ENCODE data around the gene PHC2. TPM values are rescaled to one million over a fixed set of nuclear protein-coding genes. Genes with fewer than 3 reads are reported as not detected.

Gene PHC2
- total RNA-seq, 4 donors from 2014 or later = 77.8 to 81.3 (median 79.5) TPM

DNA sequence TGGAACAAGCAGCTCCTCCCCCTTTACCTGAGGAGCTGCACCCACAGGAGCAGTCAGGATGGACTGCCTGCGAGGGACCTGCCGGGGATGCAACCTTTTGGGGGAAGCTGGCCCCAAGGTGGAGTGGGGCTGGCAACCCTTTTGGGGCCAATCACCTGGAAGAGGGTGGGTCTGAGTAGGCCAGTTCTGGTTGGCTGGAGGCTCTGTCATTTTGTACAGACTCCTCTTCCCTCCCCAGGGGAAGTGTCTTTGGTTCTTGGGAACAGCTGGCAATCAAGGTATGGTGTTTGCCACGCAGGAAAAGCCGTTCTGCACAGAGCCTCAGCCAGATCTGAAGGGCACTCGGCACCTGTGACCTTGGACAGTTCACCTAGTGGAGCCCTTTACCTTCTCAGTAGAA lies 109.7 kb downstream of the PHC2 start:
- no peak for DNase-seq (ENCODE audit: low spot score in 2 of 2)
- 72% methylated on average over 5 of the region's 5 CpGs for WGBS
- peaks cover 37% of the 10 kb centered on the region for H3K36me3 ChIP-seq
- no peak overlapping the region for H3K27ac ChIP-seq
- H3K9me3 ChIP-seq = no peaks in the 10 kb centered on the region
- no peak overlapping the region for H3K4me3 ChIP-seq
- TF ChIP-seq CTCF (IDR thresholded peaks at IDR 0.05) (no peak), POLR2AphosphoS5 (IDR thresholded peaks at IDR 0.05) (no peak), POLR2A (IDR thresholded peaks at IDR 0.05) (no peak), EP300 (IDR thresholded peaks at IDR 0.05) (no peak)
- no peaks in the 10 kb centered on the region for H3K27me3 ChIP-seq
- no peaks in the 10 kb centered on the region for H3K4me1 ChIP-seq

DNA sequence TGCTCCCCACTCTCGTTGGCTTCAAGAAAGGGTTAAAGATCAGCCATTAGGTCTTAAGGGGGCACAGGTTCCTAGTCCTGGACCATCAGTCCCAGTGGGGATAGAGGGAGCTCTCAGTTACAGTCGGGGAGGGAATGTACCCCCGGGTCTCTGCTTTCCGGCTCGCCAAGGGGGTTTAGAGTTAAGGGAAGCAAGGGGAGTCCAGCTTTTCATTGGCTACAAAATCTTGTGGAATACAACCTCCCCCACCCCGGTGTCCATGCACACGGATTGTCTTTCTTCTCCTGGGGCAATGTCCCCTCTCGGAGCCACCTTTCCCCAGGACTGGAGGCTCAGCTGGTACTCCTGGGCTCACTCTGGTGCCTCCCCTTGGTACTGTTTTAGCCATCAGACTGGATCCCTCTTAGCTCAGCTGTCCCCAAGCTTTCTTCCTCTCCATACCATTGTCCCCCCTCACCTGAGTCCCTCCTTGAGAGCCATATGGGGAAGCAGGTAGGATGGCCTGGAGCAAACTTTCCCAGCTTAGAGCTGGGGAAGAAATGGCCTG lies 110.2 kb downstream of the PHC2 start, which contains the start of gene A3GALT2:
A3GALT2 (minus strand) TSS at position 480 of the 547 bp plus-strand sequence; CDS start at position 480, 0 bp downstream.
- H3K27me3 ChIP-seq = no peaks in the 10 kb centered on the region
- no peaks in the 10 kb centered on the region for H3K9me3 ChIP-seq
- H3K36me3 ChIP-seq = peaks cover 32% of the 10 kb centered on the region
- no peak within 1 kb of the TSS for H3K4me3 ChIP-seq
- H3K4me1 ChIP-seq = no peaks in the 10 kb centered on the region
- H3K27ac ChIP-seq = no peak within 1 kb of the TSS
- 75% methylated on average over 8 of the region's 8 CpGs for WGBS
- no peak for TF ChIP-seq EP300 (IDR thresholded peaks at IDR 0.05)
- no peak for TF ChIP-seq POLR2A (IDR thresholded peaks at IDR 0.05)
- TF ChIP-seq POLR2AphosphoS5 (IDR thresholded peaks at IDR 0.05) = no peak
- no peak for TF ChIP-seq CTCF (IDR thresholded peaks at IDR 0.05)
- no peak for DNase-seq (ENCODE audit: low spot score in 2 of 2)

DNA sequence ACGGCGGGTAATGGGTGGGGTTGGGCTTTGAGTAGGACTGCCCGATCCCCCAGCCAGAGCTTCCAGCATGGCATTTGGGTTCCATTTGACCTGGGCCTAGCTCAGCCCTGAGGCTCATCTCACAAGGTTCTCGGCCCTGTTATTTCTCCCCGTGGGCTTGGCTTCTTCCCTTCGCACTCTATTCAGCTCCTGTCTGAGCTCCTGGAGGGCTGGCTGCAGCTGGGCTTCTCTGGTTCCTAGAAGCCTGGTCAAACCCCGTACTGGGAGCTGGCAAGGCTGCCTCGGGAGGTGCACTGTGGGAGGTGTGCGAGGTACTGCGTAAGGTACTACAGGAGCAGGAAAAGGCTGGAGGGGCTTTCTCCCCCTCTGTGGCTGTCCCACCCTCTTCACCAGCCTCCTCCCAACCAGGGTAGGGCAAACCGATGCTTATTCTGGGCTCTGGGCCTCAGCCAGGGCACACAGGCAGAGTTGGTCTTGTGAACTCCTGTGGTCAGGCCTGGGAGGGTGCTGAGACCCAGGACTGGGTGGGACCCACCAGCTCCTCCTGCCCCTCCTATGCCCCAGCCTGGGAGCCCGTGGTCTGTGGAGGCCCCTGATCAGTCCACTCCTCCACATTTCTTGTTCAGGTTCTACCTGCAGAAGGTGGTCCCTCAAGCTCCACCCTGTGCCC lies 110.8 kb downstream of the PHC2 start:
- 74% methylated on average over 5 of the region's 12 CpGs for WGBS
- Histone ChIP-seq H3K27me3 (no peaks in the 10 kb centered on the region), H3K4me1 (no peaks in the 10 kb centered on the region), H3K36me3 (peaks cover 26% of the 10 kb centered on the region), H3K9me3 (no peaks in the 10 kb centered on the region), H3K4me3 (no peak overlapping the region), H3K27ac (no peak overlapping the region)
- DNase-seq (ENCODE audit: low spot score in 2 of 2) = no peak
- TF ChIP-seq CTCF (IDR thresholded peaks at IDR 0.05) (no peak), EP300 (IDR thresholded peaks at IDR 0.05) (no peak), POLR2AphosphoS5 (IDR thresholded peaks at IDR 0.05) (no peak), POLR2A (IDR thresholded peaks at IDR 0.05) (no peak)

GRCh38 chr1:33319186-33319948 lies 111.5 kb downstream of the PHC2 start:
- Histone ChIP-seq H3K27ac (no peak overlapping the region), H3K4me3 (no peak overlapping the region), H3K9me3 (no peaks in the 10 kb centered on the region), H3K36me3 (peaks cover 19% of the 10 kb centered on the region), H3K27me3 (no peaks in the 10 kb centered on the region), H3K4me1 (no peaks in the 10 kb centered on the region)
- no peak for DNase-seq (ENCODE audit: low spot score in 2 of 2)
- 85% methylated on average over 9 of the region's 9 CpGs for WGBS
- TF ChIP-seq CTCF (IDR thresholded peaks at IDR 0.05) (no peak), POLR2A (IDR thresholded peaks at IDR 0.05) (no peak), POLR2AphosphoS5 (IDR thresholded peaks at IDR 0.05) (no peak), EP300 (IDR thresholded peaks at IDR 0.05) (no peak)

DNA sequence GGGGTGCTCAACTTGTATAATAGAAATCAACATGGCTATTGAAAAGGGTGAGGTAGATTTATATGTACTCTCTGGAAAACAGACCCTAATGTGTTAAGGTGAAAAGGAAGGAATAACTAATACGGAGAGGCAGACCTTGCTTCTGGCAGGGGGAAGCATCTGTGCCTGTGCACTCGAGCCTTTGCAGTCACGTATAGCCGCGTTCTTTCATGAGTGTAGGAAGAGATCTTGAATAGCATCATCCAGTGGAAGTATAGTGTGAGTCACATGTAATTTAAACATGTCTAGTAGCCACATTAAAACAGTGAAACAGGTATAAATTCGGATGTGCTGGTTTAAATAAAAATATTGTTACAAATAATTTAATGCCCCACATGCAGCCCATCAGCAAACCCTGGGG lies 112.9 kb downstream of the PHC2 start:
- DNase-seq (ENCODE audit: low spot score in 2 of 2) = no peak
- Histone ChIP-seq H3K27me3 (no peaks in the 10 kb centered on the region), H3K27ac (no peak overlapping the region), H3K4me3 (no peak overlapping the region), H3K36me3 (peaks cover 5% of the 10 kb centered on the region), H3K9me3 (no peaks in the 10 kb centered on the region), H3K4me1 (no peaks in the 10 kb centered on the region)
- no peak for TF ChIP-seq POLR2AphosphoS5 (IDR thresholded peaks at IDR 0.05)
- TF ChIP-seq EP300 (IDR thresholded peaks at IDR 0.05) = no peak
- no peak for TF ChIP-seq POLR2A (IDR thresholded peaks at IDR 0.05)
- no peak for TF ChIP-seq CTCF (IDR thresholded peaks at IDR 0.05)
- 59% methylated on average over 6 of the region's 6 CpGs for WGBS
